Glutamatergic neuron (in vitro differentiated cells): ENCODE measurements around the gene ZC3H7A. TPM values are rescaled to one million over a fixed set of nuclear protein-coding genes. Genes with fewer than 3 reads are reported as not detected.
A peak's percentile ranks its signal among the peaks of the same experiment; 100 is the strongest.

ENCODE experiments used
- DNase-seq: peaks from one replicate; pipeline ENCODE4 v3.0.0; 2022
- H3K27ac Mint-ChIP-seq: one replicate; pipeline ENCODE4 v1.8.0; 2020; ENCODE audit warnings: mild to moderate bottlenecking, mixed read lengths, inconsistent platforms; ENCODE audit not compliant: unreplicated experiment
- H3K27me3 Mint-ChIP-seq: one replicate; pipeline ENCODE4 v1.8.0; 2020; ENCODE audit warnings: mild to moderate bottlenecking, moderate library complexity, mixed read lengths, inconsistent platforms; ENCODE audit not compliant: unreplicated experiment
- H3K36me3 Mint-ChIP-seq: one replicate; pipeline ENCODE4 v1.8.0; 2020; ENCODE audit warnings: mild to moderate bottlenecking, mixed read lengths, inconsistent platforms; ENCODE audit not compliant: unreplicated experiment
- H3K4me1 Mint-ChIP-seq: one replicate; pipeline ENCODE4 v1.8.0; 2020; ENCODE audit warnings: mild to moderate bottlenecking, low read depth, mixed read lengths, inconsistent platforms; ENCODE audit not compliant: unreplicated experiment
- H3K4me3 Mint-ChIP-seq: one replicate; pipeline ENCODE4 v1.8.0; 2020; ENCODE audit warnings: mild to moderate bottlenecking, mixed read lengths, inconsistent platforms; ENCODE audit not compliant: unreplicated experiment
- H3K9me3 Mint-ChIP-seq: one replicate; pipeline ENCODE4 v1.8.0; 2020; ENCODE audit warnings: mild to moderate bottlenecking, moderate library complexity, mixed read lengths, inconsistent platforms; ENCODE audit not compliant: unreplicated experiment
- total RNA-seq: library from RNA; stranded (reverse); fragmentation: NEBNext Ultra II Directional; extraction: Animal tissue kit (Norgen Biotek cat#: 25700); gene quantifications from one replicate; pipeline ENCODE4 v1.2.1, GENCODE V29; 2021; ENCODE audit not compliant: unreplicated experiment
- TF ChIP-seq, protein P1 (sequence below): fragments of 200-600 bp; sonication (generic); IDR thresholded peaks from one replicate; pipeline ENCODE4 v1.5.0; 2021; ENCODE audit not compliant: partially characterized antibody, unreplicated experiment

ZC3H7A gene
- total RNA-seq, 1 donor from 2014 or later: 87.7 TPM

DNA sequence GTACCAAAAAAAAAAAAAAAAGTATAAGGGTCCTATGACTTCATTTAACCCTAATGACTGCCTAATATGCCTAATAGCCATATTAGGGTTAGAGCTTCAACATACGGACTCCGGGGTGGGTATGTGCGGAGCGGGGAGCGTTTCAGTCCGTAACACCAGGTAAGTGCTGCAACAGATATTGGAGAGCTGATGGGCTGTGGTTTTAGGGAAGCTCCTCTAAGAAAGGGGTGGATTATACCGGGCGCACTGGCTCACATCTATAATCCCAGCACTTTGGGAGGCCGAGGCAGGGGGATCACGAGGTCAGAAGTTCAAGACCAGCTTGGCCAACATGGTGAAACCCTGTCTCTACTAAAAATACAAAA, 1.9 kb upstream of the ZC3H7A start:
- TF ChIP-seq, protein P1, sequence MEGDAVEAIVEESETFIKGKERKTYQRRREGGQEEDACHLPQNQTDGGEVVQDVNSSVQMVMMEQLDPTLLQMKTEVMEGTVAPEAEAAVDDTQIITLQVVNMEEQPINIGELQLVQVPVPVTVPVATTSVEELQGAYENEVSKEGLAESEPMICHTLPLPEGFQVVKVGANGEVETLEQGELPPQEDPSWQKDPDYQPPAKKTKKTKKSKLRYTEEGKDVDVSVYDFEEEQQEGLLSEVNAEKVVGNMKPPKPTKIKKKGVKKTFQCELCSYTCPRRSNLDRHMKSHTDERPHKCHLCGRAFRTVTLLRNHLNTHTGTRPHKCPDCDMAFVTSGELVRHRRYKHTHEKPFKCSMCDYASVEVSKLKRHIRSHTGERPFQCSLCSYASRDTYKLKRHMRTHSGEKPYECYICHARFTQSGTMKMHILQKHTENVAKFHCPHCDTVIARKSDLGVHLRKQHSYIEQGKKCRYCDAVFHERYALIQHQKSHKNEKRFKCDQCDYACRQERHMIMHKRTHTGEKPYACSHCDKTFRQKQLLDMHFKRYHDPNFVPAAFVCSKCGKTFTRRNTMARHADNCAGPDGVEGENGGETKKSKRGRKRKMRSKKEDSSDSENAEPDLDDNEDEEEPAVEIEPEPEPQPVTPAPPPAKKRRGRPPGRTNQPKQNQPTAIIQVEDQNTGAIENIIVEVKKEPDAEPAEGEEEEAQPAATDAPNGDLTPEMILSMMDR: no peak
- Mint-ChIP-seq H3K27me3 (peaks cover 8% of the 10 kb centered on the region), H3K4me1 (peaks cover 29% of the 10 kb centered on the region), H3K9me3 (peaks cover 11% of the 10 kb centered on the region), H3K4me3 (peak overlapping the region; percentile 99), H3K36me3 (no peaks in the 10 kb centered on the region), H3K27ac (peak overlapping the region; percentile 99)
- no peak for DNase-seq

DNA sequence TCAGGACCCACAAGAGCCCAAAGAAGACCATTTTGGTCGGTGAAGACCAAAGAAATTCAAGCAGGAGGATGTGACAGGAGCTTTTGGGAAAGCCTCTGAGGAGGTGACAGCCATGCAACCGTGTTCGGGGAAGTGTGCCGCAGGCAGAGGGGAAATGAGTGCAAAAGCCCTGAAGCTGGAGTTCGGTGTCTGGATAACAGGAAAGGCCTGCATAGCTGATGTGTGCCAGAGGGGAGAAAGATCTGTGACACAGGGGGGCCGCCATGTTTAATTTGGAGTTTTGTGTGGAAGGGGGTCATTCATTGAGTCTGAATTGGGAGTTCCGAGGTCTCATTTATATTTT, 870 bp upstream of the ZC3H7A start:
- Mint-ChIP-seq H3K27me3 (peaks cover 8% of the 10 kb centered on the region), H3K4me1 (peaks cover 33% of the 10 kb centered on the region), H3K27ac (peak overlapping the region; percentile 99), H3K9me3 (peaks cover 11% of the 10 kb centered on the region), H3K36me3 (no peaks in the 10 kb centered on the region), H3K4me3 (peak overlapping the region; percentile 99)
- TF ChIP-seq, protein P1: no peak
- no peak for DNase-seq

DNA sequence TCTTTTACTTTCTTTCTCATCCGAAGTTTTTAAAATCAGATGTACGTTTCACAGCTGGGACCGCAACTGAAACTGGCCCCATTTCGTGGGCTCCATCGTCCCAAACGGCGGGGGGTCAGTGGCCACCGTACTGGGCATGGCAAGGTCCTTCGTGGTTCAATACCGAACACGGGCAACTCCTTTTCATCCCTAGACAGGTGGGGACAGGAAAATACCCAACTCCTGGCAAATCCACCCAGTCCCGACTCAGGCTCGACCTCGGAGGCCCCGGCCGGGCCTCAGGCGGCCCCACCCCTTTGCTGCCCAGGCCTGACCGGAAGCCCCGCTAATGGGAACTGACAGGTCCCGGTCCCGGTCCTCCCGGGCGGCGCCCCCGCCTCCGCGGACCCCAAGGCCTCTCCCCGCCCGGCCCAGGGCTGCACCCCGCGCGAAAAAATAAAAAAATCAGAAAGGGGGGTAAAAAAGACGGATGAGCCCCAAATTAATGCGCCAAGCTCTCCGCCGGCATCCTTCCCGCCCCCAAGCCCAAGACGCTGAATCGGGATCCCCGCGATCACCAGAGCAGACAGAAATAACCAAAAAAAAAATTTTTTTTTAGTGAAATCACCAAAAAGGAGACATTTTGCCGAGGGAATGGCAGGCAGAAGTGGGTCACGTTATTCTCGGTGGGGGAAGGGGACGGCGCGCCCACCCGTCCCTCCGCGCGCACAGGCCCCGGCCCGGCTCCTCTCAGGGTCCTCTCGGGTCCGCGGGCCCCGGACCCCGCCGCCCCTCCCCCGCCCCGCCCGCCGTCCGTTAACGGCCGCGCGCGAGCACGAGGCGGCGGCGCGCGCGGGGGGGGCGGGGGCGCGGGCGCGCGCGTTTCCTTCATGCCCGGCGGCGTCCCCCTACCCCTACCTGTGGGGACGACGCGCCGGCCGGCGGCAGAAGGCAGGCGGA, 562 bp downstream of the ZC3H7A start:
- Mint-ChIP-seq H3K27me3 (peaks cover 10% of the 10 kb centered on the region), H3K9me3 (peaks cover 14% of the 10 kb centered on the region), H3K4me1 (peaks cover 47% of the 10 kb centered on the region), H3K36me3 (no peaks in the 10 kb centered on the region), H3K27ac (peak overlapping the region; percentile 91), H3K4me3 (peak overlapping the region; percentile 89)
- peak; percentile 75 for DNase-seq
- TF ChIP-seq, protein P1: no peak

DNA sequence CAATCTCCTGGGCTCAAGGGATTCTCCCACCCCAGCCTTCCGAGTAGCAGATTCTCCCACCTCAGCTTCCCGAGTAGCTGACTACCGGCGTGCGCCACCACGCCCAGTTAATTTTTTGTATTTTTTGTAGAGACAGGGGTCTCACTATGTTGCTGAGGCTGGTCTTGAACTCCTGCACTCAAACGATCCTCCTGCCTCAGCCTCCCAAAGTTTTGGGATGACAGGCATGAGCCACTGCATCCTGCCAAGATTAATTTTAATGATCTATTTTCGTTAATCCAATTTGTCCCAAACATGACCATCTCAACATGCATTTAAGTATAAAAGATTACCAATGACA, 1.2 kb downstream of the ZC3H7A start:
- Mint-ChIP-seq H3K27ac (peak overlapping the region; percentile 85), H3K4me3 (peak overlapping the region; percentile 89), H3K36me3 (no peaks in the 10 kb centered on the region), H3K4me1 (peaks cover 53% of the 10 kb centered on the region), H3K9me3 (peaks cover 14% of the 10 kb centered on the region), H3K27me3 (peaks cover 10% of the 10 kb centered on the region)
- DNase-seq: no peak
- TF ChIP-seq, protein P1: no peak
